Endothelial cell of umbilical vein (primary cell): Measurements from ENCODE around the gene TCF25. TPM values are rescaled to one million over a fixed set of nuclear protein-coding genes. Genes with fewer than 3 reads are reported as not detected.

Experiments
- BruUV-seq: library from RNA; stranded (reverse); fragments of 400-500 nt; replicated peaks from 2 replicates; lab custom pipeline; 2021; lab: Mats Ljungman, UMichigan
- CTCF ChIA-PET: fragments of 300-600, 350-600 bp; sonication (Branson Sonifier 250); formaldehyde crosslinking; loops from one replicate; lab custom pipeline; 2021; ENCODE audit warnings: antibody characterized with exemption, inconsistent platforms; lab: Charles Lee
- POLR2A ChIA-PET: fragments of 300-600, 350-600 bp; sonication (Branson Sonifier 250); formaldehyde crosslinking; loops from one replicate; lab custom pipeline; 2021; ENCODE audit warnings: antibody characterized with exemption, inconsistent platforms; lab: Charles Lee
- DNase-seq: peaks from one replicate; pipeline ENCODE4 v3.0.0-alpha.2; 2011; ENCODE audit warnings: low read depth, low spot score
- FAIRE-seq: peaks from 2 replicates; lab custom pipeline; 2011; peaks lifted over from hg19 to GRCh38; lab: Jason Lieb, UNC
- H2AFZ ChIP-seq: 2 replicates; pipeline ENCODE4 v1.6.0; 2012; ENCODE audit warnings: low read depth, low read length, control low read depth, inconsistent platforms
- H3K27ac ChIP-seq: 2 replicates; pipeline ENCODE4 v1.5.1; 2011; ENCODE audit warnings: low read depth, mild to moderate bottlenecking, control low read depth, low read length, moderate library complexity; ENCODE audit not compliant: insufficient read depth
- H3K27me3 ChIP-seq, 2 experiments: 2 replicates each; pipeline versions ENCODE4 v1.6.0 to v1.6.1; 2011; ENCODE audit warnings: low read length in 2 of 2, mixed read lengths in 1 of 2; ENCODE audit not compliant: control insufficient read depth in 2 of 2, insufficient read depth in 2 of 2
- H3K36me3 ChIP-seq, 2 experiments: 2 replicates in 1 of 2; 3 replicates in 1 of 2; pipeline ENCODE4 v1.5.1; 2011; ENCODE audit warnings: low read length in 2 of 2, mild to moderate bottlenecking in 1 of 2, moderate library complexity in 1 of 2; ENCODE audit not compliant: control insufficient read depth in 2 of 2, insufficient read depth in 2 of 2; ENCODE audit errors: extremely low read depth in 1 of 2
- H3K4me1 ChIP-seq: 3 replicates; pipeline ENCODE4 v1.5.1; 2011; ENCODE audit warnings: mild to moderate bottlenecking, low read length; ENCODE audit not compliant: control insufficient read depth, insufficient read depth; ENCODE audit errors: extremely low read depth
- H3K4me2 ChIP-seq: 2 replicates; pipeline ENCODE4 v1.6.1; 2011; ENCODE audit warnings: low read length, control low read depth, mixed read lengths; ENCODE audit not compliant: insufficient read depth
- H3K4me3 ChIP-seq, 3 experiments: fragments of 200-600 bp in 1 of 3; sonication (generic), shearing (Covaris generic) in 1 of 3; replicated peaks in 1 of 3; 2 replicates each; pipeline ENCODE4 v1.5.1; 2011 to 2016; ENCODE audit warnings: control low read depth in 3 of 3, low read length in 3 of 3, mild to moderate bottlenecking in 2 of 3, inconsistent platforms in 1 of 3, low read depth in 1 of 3, moderate library complexity in 1 of 3; ENCODE audit not compliant: insufficient read depth in 1 of 3
- H3K79me2 ChIP-seq: 2 replicates; pipeline ENCODE4 v1.6.0; 2012; ENCODE audit warnings: low read length, inconsistent platforms; ENCODE audit not compliant: control insufficient read depth, insufficient read depth
- H3K9ac ChIP-seq: replicated peaks from 2 replicates; pipeline ENCODE3; 2011; ENCODE audit warnings: low read length, control low read depth; ENCODE audit not compliant: insufficient read depth; ENCODE audit errors: extremely low read depth
- H3K9me1 ChIP-seq: replicated peaks from 3 replicates; pipeline ENCODE4 v1.6.0; 2011; ENCODE audit warnings: mild to moderate bottlenecking, low read length; ENCODE audit not compliant: control insufficient read depth, insufficient read depth; ENCODE audit errors: extremely low read depth
- H3K9me3 ChIP-seq: replicated peaks from 2 replicates; pipeline ENCODE4 v1.5.1; 2012; ENCODE audit warnings: low read length, inconsistent platforms; ENCODE audit not compliant: control insufficient read depth, insufficient read depth
- H4K20me1 ChIP-seq: replicated peaks from 2 replicates; pipeline ENCODE3; 2011; ENCODE audit warnings: mild to moderate bottlenecking, low read length; ENCODE audit not compliant: control insufficient read depth, insufficient read depth; ENCODE audit errors: extremely low read depth
- EZH2 ChIP-seq: IDR thresholded peaks from 2 replicates; pipeline ENCODE4 v1.6.1; 2012; ENCODE audit warnings: borderline replicate concordance, low read depth, mild to moderate bottlenecking, moderate library complexity, low read length, inconsistent platforms; ENCODE audit not compliant: severe bottlenecking
- FOS ChIP-seq: IDR thresholded peaks from 2 replicates; pipeline ENCODE4 v1.6.1; 2011; ENCODE audit warnings: mild to moderate bottlenecking, low read length, moderate library complexity, borderline replicate concordance; ENCODE audit not compliant: insufficient read depth
- GATA2 ChIP-seq: IDR thresholded peaks from 2 replicates; pipeline ENCODE4 v1.7.0; 2011; ENCODE audit warnings: low read depth, mild to moderate bottlenecking, moderate library complexity, mixed read lengths, low read length; ENCODE audit not compliant: insufficient read length, insufficient read depth
- JUN ChIP-seq: IDR thresholded peaks from 2 replicates; pipeline ENCODE4 v1.6.1; 2011; ENCODE audit warnings: borderline replicate concordance, low read depth; ENCODE audit not compliant: insufficient read length, insufficient read depth
- MAX ChIP-seq: IDR thresholded peaks from 2 replicates; pipeline ENCODE4 v1.6.1; 2011; ENCODE audit not compliant: insufficient read depth, insufficient read length
- MYC ChIP-seq: IDR thresholded peaks from one replicate; pipeline ENCODE4 v1.6.1; 2011; ENCODE audit warnings: mild to moderate bottlenecking, low read depth, low read length
- POLR2A ChIP-seq: IDR thresholded peaks from 2 replicates; pipeline ENCODE4 v1.6.1; 2012; ENCODE audit warnings: low read depth, mild to moderate bottlenecking, control low read depth, low read length
- POLR2AphosphoS5 ChIP-seq: IDR thresholded peaks from 2 replicates; pipeline ENCODE4 v1.6.1; 2012; ENCODE audit warnings: low read depth, mild to moderate bottlenecking, control low read depth, low read length, moderate library complexity; ENCODE audit not compliant: insufficient read depth
- dilution Hi-C: fragments of 300-500 bp; cut with MboI; formaldehyde crosslinking; loops from one replicate; pipeline ENCODE4 v1.15.0; 2019; ENCODE audit warnings: low sequenced_read_pairs; ENCODE audit not compliant: extremely low pct_ligation_motif_present
- intact Hi-C: fragments of 100-400 bp; cut with micrococcal nuclease; formaldehyde crosslinking; loops from one replicate; pipeline ENCODE4 v1.10.0; 2022
- polyA plus RNA-seq, 4 experiments: library from polyadenylated mRNA; depleted of rRNA in 3 of 4; stranded (reverse) in 3 of 4; unstranded in 1 of 4; fragments of >200 nt; gene quantifications; 2 replicates each; pipeline versions ENCODE4 v1.2.1 to v1.2.3, GENCODE V29; 2011 to 2012; ENCODE audit warnings: missing spikeins in 1 of 4
- total RNA-seq: library from RNA; stranded (reverse); gene quantifications from 2 replicates; pipeline ENCODE4 v1.2.3, GENCODE V29; 2021
- TF ChIP-seq, protein P1 (sequence below), 2 donors: IDR thresholded peaks; 1 replicate in 1 of 2; 2 replicates in 1 of 2; pipeline ENCODE4 v1.5.1; 2011; ENCODE audit warnings: low read length in 2 of 2, mild to moderate bottlenecking in 2 of 2, moderate library complexity in 2 of 2, control low read depth in 1 of 2, inconsistent platforms in 1 of 2, low read depth in 1 of 2; ENCODE audit not compliant: insufficient read depth in 1 of 2; ENCODE audit errors: extremely low read depth in 1 of 2

Gene TCF25
- total and polyA plus RNA-seq, 2 donors (not counting 3 experiments of a cell fraction or from before 2014, with no cell fraction given), result 193 to 234 TPM

GRCh38 chr16:89907055-89907814, 33.8 kb downstream of the TCF25 start:
- no peaks in the 10 kb centered on the region for H4K20me1 ChIP-seq
- ChIA-PET CTCF (interaction anchor here (4.9 kb wide), 1 partner anchor 11 kb away, joined by 54 read pairs; the partner anchor contains the start of gene MC1R), POLR2A (interaction anchor here (0.6 to 3.6 kb wide), 4 partner anchors 15 to 1224 kb away, joined by 3 to 21 read pairs (median 5); partner anchors contain the start of gene TUBB3)
- H3K9me3 ChIP-seq, result no peaks in the 10 kb centered on the region
- peaks cover 3% of the 10 kb centered on the region for H3K4me1 ChIP-seq
- no peak for DNase-seq
- no peak overlapping the region for H3K4me2 ChIP-seq
- no peak overlapping the region for H3K9ac ChIP-seq
- H3K4me3 ChIP-seq, result no peak overlapping the region
- H2AFZ ChIP-seq, result no peak overlapping the region
- dilution Hi-C loops (no loop called here), intact Hi-C loops (no loop called here)
- FAIRE-seq, result no peak
- H3K27ac ChIP-seq, result no peak overlapping the region
- H3K36me3 ChIP-seq, result peaks cover 13 to 46% of the 10 kb centered on the region in 2 experiments
- no peak for TF ChIP-seq FOS
- TF ChIP-seq GATA2, result no peak
- TF ChIP-seq POLR2A, result no peak
- TF ChIP-seq MYC, result no peak
- no peak for TF ChIP-seq JUN
- TF ChIP-seq, protein P1, sequence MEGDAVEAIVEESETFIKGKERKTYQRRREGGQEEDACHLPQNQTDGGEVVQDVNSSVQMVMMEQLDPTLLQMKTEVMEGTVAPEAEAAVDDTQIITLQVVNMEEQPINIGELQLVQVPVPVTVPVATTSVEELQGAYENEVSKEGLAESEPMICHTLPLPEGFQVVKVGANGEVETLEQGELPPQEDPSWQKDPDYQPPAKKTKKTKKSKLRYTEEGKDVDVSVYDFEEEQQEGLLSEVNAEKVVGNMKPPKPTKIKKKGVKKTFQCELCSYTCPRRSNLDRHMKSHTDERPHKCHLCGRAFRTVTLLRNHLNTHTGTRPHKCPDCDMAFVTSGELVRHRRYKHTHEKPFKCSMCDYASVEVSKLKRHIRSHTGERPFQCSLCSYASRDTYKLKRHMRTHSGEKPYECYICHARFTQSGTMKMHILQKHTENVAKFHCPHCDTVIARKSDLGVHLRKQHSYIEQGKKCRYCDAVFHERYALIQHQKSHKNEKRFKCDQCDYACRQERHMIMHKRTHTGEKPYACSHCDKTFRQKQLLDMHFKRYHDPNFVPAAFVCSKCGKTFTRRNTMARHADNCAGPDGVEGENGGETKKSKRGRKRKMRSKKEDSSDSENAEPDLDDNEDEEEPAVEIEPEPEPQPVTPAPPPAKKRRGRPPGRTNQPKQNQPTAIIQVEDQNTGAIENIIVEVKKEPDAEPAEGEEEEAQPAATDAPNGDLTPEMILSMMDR (IDR thresholded peaks at IDR 0.05; ENCODE audit: extremely low read depth in 1 of 2, insufficient read depth in 1 of 2, low read depth in 1 of 2, low read length in 2 of 2), result no peak
- TF ChIP-seq EZH2, result no peak
- no peak for TF ChIP-seq POLR2AphosphoS5
- TF ChIP-seq MAX, result no peak
- H3K27me3 ChIP-seq, result no peaks in the 10 kb centered on the region
- no peaks in the 10 kb centered on the region for H3K79me2 ChIP-seq
- BruUV-seq, result no TSS peak
- no peaks in the 10 kb centered on the region for H3K9me1 ChIP-seq
